GM10248 (cell line): ENCODE data around the gene ACVR2B.

Source experiments
- CTCF ChIA-PET: fragments of 300-600 bp; sonication (Branson Sonifier 250); formaldehyde crosslinking; extraction: SDS; loops from one replicate; lab custom pipeline; 2021; ENCODE audit warnings: antibody characterized with exemption; lab: Yijun Ruan, JAX
- POLR2A ChIA-PET: fragments of 350-650 bp; sonication (Branson Sonifier 250); formaldehyde crosslinking; extraction: SDS; loops from one replicate; lab custom pipeline; 2020; ENCODE audit warnings: antibody characterized with exemption; lab: Yijun Ruan, JAX
- DNase-seq: peaks from one replicate; pipeline ENCODE4 v3.0.0; 2012; ENCODE audit errors: extremely low spot score
- TF ChIP-seq, protein P1 (sequence below): IDR thresholded peaks from 2 replicates; pipeline ENCODE4 v1.5.1; 2012; ENCODE audit warnings: mild to moderate bottlenecking, low read depth; ENCODE audit errors: extremely low read depth, missing control alignments, control extremely low read depth

The ACVR2B gene

DNA sequence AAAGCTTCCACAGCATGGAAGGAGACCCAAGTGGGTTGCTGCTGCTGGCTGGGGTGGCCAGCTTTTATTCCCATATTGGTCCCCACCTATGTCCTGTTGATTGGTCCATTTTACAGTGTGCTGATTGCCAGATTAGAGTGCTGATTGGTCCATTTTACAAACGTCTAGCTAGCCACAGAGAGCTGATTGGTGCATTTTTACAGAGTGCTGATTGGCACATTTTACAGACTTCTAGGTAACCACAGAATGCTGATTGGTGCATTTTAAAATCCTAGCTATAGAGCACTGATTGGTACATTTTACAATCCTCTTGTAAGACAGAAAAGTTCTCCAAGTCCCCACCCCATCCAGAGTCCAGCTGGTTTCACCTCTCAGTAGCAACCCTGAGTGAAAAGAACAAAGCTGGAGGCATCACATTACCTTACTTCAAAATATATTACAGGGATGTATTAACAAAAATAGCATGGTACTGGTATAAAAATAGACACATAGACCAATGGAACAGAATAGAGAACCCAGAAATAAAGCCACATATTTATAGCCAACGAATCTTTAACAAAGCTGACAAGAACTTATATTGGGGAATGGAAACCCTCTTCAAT, 7.5 kb upstream of the ACVR2B start:
- DNase-seq: no peak
- ChIA-PET CTCF (interaction anchor here (1.2 kb wide), 1 partner anchor 100 kb away, joined by 3 read pairs; no protein-coding TSS in a partner anchor), POLR2A (no interaction called here)
- TF ChIP-seq, protein P1, sequence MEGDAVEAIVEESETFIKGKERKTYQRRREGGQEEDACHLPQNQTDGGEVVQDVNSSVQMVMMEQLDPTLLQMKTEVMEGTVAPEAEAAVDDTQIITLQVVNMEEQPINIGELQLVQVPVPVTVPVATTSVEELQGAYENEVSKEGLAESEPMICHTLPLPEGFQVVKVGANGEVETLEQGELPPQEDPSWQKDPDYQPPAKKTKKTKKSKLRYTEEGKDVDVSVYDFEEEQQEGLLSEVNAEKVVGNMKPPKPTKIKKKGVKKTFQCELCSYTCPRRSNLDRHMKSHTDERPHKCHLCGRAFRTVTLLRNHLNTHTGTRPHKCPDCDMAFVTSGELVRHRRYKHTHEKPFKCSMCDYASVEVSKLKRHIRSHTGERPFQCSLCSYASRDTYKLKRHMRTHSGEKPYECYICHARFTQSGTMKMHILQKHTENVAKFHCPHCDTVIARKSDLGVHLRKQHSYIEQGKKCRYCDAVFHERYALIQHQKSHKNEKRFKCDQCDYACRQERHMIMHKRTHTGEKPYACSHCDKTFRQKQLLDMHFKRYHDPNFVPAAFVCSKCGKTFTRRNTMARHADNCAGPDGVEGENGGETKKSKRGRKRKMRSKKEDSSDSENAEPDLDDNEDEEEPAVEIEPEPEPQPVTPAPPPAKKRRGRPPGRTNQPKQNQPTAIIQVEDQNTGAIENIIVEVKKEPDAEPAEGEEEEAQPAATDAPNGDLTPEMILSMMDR: no peak

DNA sequence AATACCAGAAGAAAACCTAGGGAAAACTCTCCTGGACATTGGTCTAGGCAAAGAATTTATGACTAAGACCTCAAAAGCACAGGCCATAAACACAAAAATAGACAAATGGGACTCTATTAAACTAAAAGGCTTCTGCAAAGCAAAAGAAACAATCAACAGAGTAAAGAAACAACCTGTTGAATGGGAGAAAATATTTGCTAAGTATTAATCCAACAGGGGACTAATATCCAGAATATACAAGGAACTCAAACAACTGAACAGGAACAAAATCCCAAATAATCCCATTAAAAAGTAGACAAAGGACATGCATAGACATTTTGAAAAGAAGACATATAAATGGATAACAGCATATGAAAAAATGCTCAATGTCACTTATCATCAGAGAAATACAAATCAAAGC, 6.9 kb upstream of the ACVR2B start:
- ChIA-PET POLR2A (no interaction called here), CTCF (no interaction called here)
- DNase-seq: no peak
- TF ChIP-seq, protein P1: no peak

DNA sequence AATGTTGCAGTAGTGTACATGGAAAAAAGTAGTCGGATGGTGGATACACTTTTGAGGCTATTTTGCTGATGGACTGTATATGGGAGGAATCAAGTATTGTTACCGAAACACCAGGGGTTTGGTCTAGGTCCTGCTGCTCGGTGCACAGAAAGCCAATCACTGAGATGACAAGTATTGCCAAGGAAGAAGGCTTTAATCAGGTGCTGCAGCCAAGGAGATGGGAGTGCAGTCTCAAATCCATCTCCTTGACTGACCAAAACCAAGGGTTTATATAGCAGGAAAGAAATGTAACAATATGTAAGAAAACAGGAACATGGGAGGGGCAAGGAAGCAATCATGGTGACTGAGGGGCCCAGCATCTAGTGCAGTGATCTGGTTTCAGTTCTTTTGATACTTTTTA, 2.8 kb upstream of the ACVR2B start:
- TF ChIP-seq, protein P1: no peak
- ChIA-PET POLR2A (no interaction called here), CTCF (interaction anchor here (2.6 kb wide), 1 partner anchor 105 kb away, joined by 9 read pairs; the partner anchor contains the start of gene XYLB)
- no peak for DNase-seq

DNA sequence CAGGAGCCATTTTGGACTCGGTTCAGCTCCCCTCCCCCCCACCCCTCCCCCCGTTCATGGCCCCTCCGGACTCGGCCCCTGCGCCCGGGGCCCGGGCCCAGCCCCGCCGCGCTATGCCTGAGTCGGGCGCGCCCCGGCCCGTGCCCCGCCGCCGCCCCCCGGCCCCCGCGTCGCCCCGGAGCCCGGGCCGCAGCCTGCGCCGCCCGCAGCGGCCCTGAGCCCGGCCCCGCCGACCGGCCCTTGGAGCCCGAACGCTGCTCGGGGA, 155 bp downstream of the ACVR2B start:
- no peak for DNase-seq

DNA sequence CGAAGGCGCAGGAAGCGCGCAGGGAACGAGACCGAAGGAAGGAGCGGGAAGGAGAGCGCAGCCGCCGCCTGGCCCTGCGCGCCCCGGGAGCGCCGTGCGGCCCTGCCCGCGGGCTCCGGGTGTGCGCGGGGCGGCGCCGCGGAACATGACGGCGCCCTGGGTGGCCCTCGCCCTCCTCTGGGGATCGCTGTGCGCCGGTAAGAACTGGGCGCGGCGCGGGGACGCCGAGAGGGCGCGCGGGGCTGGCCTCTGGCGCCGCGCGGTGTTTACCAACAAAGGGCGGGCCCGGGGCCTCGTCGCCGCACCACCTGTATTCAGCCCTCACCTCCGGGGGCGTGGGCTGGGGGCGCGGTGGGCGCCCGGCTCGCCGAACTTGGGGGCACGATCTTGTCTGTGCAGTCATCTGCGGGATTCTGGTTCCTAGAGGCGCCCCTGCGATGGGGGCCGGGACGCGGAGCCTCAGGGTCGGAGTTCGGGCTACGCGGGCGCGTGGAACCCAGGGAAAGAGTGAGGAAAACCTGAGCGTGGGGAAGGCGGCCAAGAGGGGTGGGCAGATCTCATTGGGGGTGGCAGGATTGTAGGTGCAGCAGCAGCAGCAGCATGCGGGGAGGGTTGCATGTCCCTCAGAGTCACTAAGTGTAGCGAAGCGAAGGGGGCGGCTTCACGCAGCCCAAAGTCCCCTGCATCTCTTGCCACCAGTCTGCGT, 641 bp downstream of the ACVR2B start:
- DNase-seq: peak; percentile 53
- CTCF ChIA-PET: interaction anchor here (1.2 to 1.5 kb wide), 2 partner anchors 25 to 107 kb away, joined by 3 to 5 read pairs; partner anchors contain the start of gene XYLB
- POLR2A ChIA-PET: interaction anchor here (0.6 kb wide), 1 partner anchor 108 kb away, joined by 6 read pairs; the partner anchor contains the start of gene XYLB
- TF ChIP-seq, protein P1: no peak

More for the DNA sequence above, 155 bp downstream of the ACVR2B start:
- CTCF ChIA-PET: no interaction called here
- POLR2A ChIA-PET: interaction anchor here (0.6 kb wide), 1 partner anchor 107 kb away, joined by 6 read pairs; the partner anchor contains the start of gene XYLB
- TF ChIP-seq, protein P1: no peak

DNA sequence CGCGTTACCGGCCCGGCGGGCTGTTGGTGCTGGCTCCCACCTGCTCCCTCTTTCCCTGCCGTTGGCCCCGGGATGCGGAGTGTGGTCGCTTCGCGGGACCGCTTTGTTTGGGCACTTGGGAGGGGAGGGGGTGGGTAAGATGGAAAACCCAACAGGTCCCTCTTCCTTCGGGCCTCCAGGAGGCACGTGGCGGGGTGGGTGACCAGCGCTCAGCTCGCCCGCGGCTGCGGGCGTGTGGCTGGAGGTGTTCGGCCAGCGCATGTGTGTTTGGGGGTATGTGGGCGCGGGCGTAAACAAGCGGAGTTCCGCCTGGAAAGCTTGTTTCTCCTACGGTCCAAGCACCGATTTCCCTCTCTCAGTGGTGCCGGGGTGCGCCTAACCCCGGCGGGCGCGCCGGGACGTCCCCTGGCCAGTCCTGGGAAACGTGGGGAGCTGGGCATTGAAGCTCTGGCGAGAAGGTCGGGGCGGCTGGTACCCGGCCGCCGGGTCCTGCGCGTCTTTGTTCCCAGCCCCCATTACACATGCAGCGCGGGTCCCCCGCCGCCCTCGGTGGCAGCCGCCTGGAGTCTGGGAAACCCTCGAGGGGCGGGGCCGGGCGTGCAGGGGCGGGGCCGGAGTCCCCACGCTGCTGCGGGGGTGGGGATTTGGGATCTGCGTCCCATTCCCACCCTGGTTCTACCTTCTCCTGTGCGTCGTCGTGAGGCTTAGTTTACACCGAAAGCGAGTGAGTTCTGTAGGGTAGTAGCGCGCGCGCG, 1.4 kb downstream of the ACVR2B start:
- DNase-seq: peak; percentile 53
- CTCF ChIA-PET: interaction anchor here (1.2 to 1.5 kb wide), 2 partner anchors 25 to 108 kb away, joined by 3 to 5 read pairs; partner anchors contain the start of gene XYLB
- TF ChIP-seq, protein P1: no peak
- POLR2A ChIA-PET: no interaction called here
